Trophoblast cell (in vitro differentiated cells and primary cell): ENCODE data around the gene COL6A3.
A peak's percentile ranks its signal among the peaks of the same experiment; 100 is the strongest.

Experiments
- DNase-seq, 2 donors: peaks; one replicate each; pipeline ENCODE4 v3.0.0-alpha.2; 2016
- H2AFZ ChIP-seq: 2 replicates; pipeline ENCODE4 v1.6.1; 2013; ENCODE audit warnings: low read length, moderate library complexity, mild to moderate bottlenecking; ENCODE audit not compliant: insufficient read depth, poor library complexity
- H2AK5ac ChIP-seq: 2 replicates; pipeline ENCODE4 v1.6.1; 2013; ENCODE audit warnings: mild to moderate bottlenecking, low read length
- H2BK120ac ChIP-seq: 2 replicates; pipeline ENCODE4 v1.6.1; 2013; ENCODE audit warnings: low read length, mild to moderate bottlenecking, moderate library complexity; ENCODE audit not compliant: insufficient read depth, poor library complexity
- H2BK12ac ChIP-seq: 2 replicates; pipeline ENCODE4 v1.6.1; 2013; ENCODE audit warnings: mild to moderate bottlenecking, low read length, moderate library complexity
- H2BK5ac ChIP-seq: 2 replicates; pipeline ENCODE4 v1.6.1; 2013; ENCODE audit warnings: low read length, low read depth, moderate library complexity, mild to moderate bottlenecking; ENCODE audit not compliant: poor library complexity
- H3K14ac ChIP-seq: 2 replicates; pipeline ENCODE4 v1.6.1; 2013; ENCODE audit warnings: mild to moderate bottlenecking, low read length
- H3K18ac ChIP-seq: 2 replicates; pipeline ENCODE4 v1.6.1; 2013; ENCODE audit warnings: mild to moderate bottlenecking, low read length
- H3K23ac ChIP-seq: 2 replicates; pipeline ENCODE4 v1.6.1; 2013; ENCODE audit warnings: low read length
- H3K27ac ChIP-seq: 2 replicates; pipeline ENCODE4 v1.5.1; 2013; ENCODE audit warnings: low read depth, mild to moderate bottlenecking, inconsistent platforms, low read length, moderate library complexity
- H3K27me3 ChIP-seq: 2 replicates; pipeline ENCODE4 v1.6.1; 2013; ENCODE audit warnings: inconsistent platforms, mild to moderate bottlenecking, low read length, moderate library complexity; ENCODE audit not compliant: insufficient read depth
- H3K36me3 ChIP-seq, 2 experiments: 1 replicate in 1 of 2; 2 replicates in 1 of 2; pipeline ENCODE4 v1.6.1; 2013; ENCODE audit warnings: low read length in 2 of 2, mild to moderate bottlenecking in 2 of 2, moderate library complexity in 1 of 2; ENCODE audit not compliant: insufficient read depth in 2 of 2, control insufficient read depth in 1 of 2
- H3K4ac ChIP-seq: 2 replicates; pipeline ENCODE4 v1.6.1; 2013; ENCODE audit warnings: low read depth, mild to moderate bottlenecking, low read length, moderate library complexity
- H3K4me1 ChIP-seq, 2 experiments: 1 replicate in 1 of 2; 2 replicates in 1 of 2; pipeline ENCODE4 v1.6.1; 2013; ENCODE audit warnings: low read length in 2 of 2, mild to moderate bottlenecking in 2 of 2, moderate library complexity in 1 of 2; ENCODE audit not compliant: insufficient read depth in 2 of 2, control insufficient read depth in 1 of 2
- H3K4me2 ChIP-seq: 2 replicates; pipeline ENCODE4 v1.6.1; 2013; ENCODE audit warnings: inconsistent platforms, mild to moderate bottlenecking, low read length, moderate library complexity
- H3K4me3 ChIP-seq: 2 replicates; pipeline ENCODE4 v1.5.1; 2013; ENCODE audit warnings: mild to moderate bottlenecking, low read depth, low read length, inconsistent platforms
- H3K79me1 ChIP-seq: one replicate; pipeline ENCODE4 v1.6.1; 2013; ENCODE audit warnings: low read length
- H3K79me2 ChIP-seq: 2 replicates; pipeline ENCODE4 v1.6.1; 2013; ENCODE audit warnings: low read length, mild to moderate bottlenecking; ENCODE audit not compliant: control insufficient read depth, insufficient read depth, poor library complexity
- H3K9ac ChIP-seq: 2 replicates; pipeline ENCODE4 v1.6.1; 2013; ENCODE audit warnings: mild to moderate bottlenecking, low read length
- H3K9me3 ChIP-seq: 2 replicates; pipeline ENCODE4 v1.6.1; 2013; ENCODE audit warnings: low read depth, mild to moderate bottlenecking, control low read depth, inconsistent platforms, low read length; ENCODE audit not compliant: insufficient read depth
- H4K12ac ChIP-seq: 2 replicates; pipeline ENCODE4 v1.6.1; 2013; ENCODE audit warnings: low read depth, mild to moderate bottlenecking, low read length, moderate library complexity
- H4K8ac ChIP-seq: 2 replicates; pipeline ENCODE4 v1.6.1; 2013; ENCODE audit warnings: low read depth, mild to moderate bottlenecking, low read length, moderate library complexity
- H4K91ac ChIP-seq: one replicate; pipeline ENCODE4 v1.6.1; 2013; ENCODE audit warnings: low read depth, mild to moderate bottlenecking, low read length, moderate library complexity
- WGBS: extraction: QIAGEN DNeasy Blood & Tissue Kit; methylation state at CpG from one replicate; pipeline ENCODE4 v1.1.7; 2013; ENCODE audit warnings: missing lambda C conversion rate; ENCODE audit not compliant: insufficient read length, insufficient coverage; ENCODE audit errors: extremely low coverage; 5-methylcytosine and 5-hydroxymethylcytosine counted together

Gene COL6A3

GRCh38 chr2:237449193-237449881 lies 35.4 kb upstream of the COL6A3 start:
- Histone ChIP-seq H2BK12ac (no peak overlapping the region), H3K4me3 (peak overlapping the region; percentile 19), H3K36me3 (peaks cover 0 to 3% of the 10 kb centered on the region in 2 experiments), H2AFZ (no peak overlapping the region), H4K91ac (no peak overlapping the region), H3K27ac (no peak overlapping the region), H3K9ac (no peak overlapping the region), H2BK5ac (no peak overlapping the region), H3K79me1 (no peaks in the 10 kb centered on the region), H4K8ac (no peak overlapping the region), H3K14ac (no peak overlapping the region), H3K4me2 (no peak overlapping the region), H2AK5ac (no peak overlapping the region), H2BK120ac (no peak overlapping the region), H3K79me2 (no peaks in the 10 kb centered on the region), H3K4ac (no peak overlapping the region), H3K9me3 (peaks cover 3% of the 10 kb centered on the region), H3K27me3 (no peaks in the 10 kb centered on the region), H3K4me1 (peaks cover 2 to 4% of the 10 kb centered on the region in 2 experiments), H4K12ac (no peak overlapping the region), H3K23ac (no peak overlapping the region), H3K18ac (no peak overlapping the region)
- no peak for DNase-seq
- no CpG with 5 or more reads among the region's 13 CpGs for WGBS

- no peak overlapping the region for H2BK5ac ChIP-seq
- peaks cover 0 to 3% of the 10 kb centered on the region in 2 experiments for H3K36me3 ChIP-seq
- no peak overlapping the region for H4K91ac ChIP-seq
- no peak for DNase-seq
- no peak overlapping the region for H3K4ac ChIP-seq
- H3K14ac ChIP-seq, result no peak overlapping the region
- no peak overlapping the region for H2AFZ ChIP-seq
- no peak overlapping the region for H3K27ac ChIP-seq
- no CpG with 5 or more reads among the region's 6 CpGs for WGBS
- H2AK5ac ChIP-seq, result no peak overlapping the region
- H4K8ac ChIP-seq, result no peak overlapping the region
- H3K23ac ChIP-seq, result no peak overlapping the region
- peaks cover 3% of the 10 kb centered on the region for H3K9me3 ChIP-seq
- H3K18ac ChIP-seq, result no peak overlapping the region
- H3K79me2 ChIP-seq, result no peaks in the 10 kb centered on the region
- no peaks in the 10 kb centered on the region for H3K27me3 ChIP-seq
- H4K12ac ChIP-seq, result no peak overlapping the region
- H2BK120ac ChIP-seq, result no peak overlapping the region
- no peak overlapping the region for H2BK12ac ChIP-seq
- no peak overlapping the region for H3K9ac ChIP-seq
- no peaks in the 10 kb centered on the region for H3K79me1 ChIP-seq
- H3K4me2 ChIP-seq, result no peak overlapping the region
- H3K4me1 ChIP-seq, result peaks cover 2 to 4% of the 10 kb centered on the region in 2 experiments
- H3K4me3 ChIP-seq, result no peak overlapping the region
Observed at GRCh38 chr2:237448626-237449025, 34.7 kb upstream of the COL6A3 start.

- DNase-seq, result no peak
- Histone ChIP-seq H3K27me3 (no peaks in the 10 kb centered on the region), H2BK120ac (no peak overlapping the region), H3K14ac (no peak overlapping the region), H3K4me3 (no peak overlapping the region), H4K91ac (no peak overlapping the region), H3K36me3 (peaks cover 0 to 3% of the 10 kb centered on the region in 2 experiments), H3K18ac (no peak overlapping the region), H2AK5ac (no peak overlapping the region), H4K12ac (no peak overlapping the region), H3K9me3 (peaks cover 3% of the 10 kb centered on the region), H3K27ac (no peak overlapping the region), H2BK12ac (no peak overlapping the region), H3K4me1 (peaks cover under 1 to 4% of the 10 kb centered on the region in 2 experiments), H3K4me2 (no peak overlapping the region), H3K9ac (no peak overlapping the region), H2BK5ac (no peak overlapping the region), H3K79me2 (no peaks in the 10 kb centered on the region), H4K8ac (no peak overlapping the region), H3K4ac (no peak overlapping the region), H3K23ac (no peak overlapping the region), H2AFZ (no peak overlapping the region), H3K79me1 (no peaks in the 10 kb centered on the region)
- no CpG with 5 or more reads among the region's 7 CpGs for WGBS
Observed at GRCh38 chr2:237448171-237448570, 34.2 kb upstream of the COL6A3 start.

- no peak overlapping the region for H3K14ac ChIP-seq
- peaks cover 0 to 4% of the 10 kb centered on the region in 2 experiments for H3K4me1 ChIP-seq
- H4K8ac ChIP-seq, result no peak overlapping the region
- no peak overlapping the region for H2BK120ac ChIP-seq
- no CpG with 5 or more reads among the region's 11 CpGs for WGBS
- no peaks in the 10 kb centered on the region for H3K79me1 ChIP-seq
- peaks cover 4% of the 10 kb centered on the region for H3K9me3 ChIP-seq
- no peak overlapping the region for H2BK12ac ChIP-seq
- no peak for DNase-seq
- H2BK5ac ChIP-seq, result no peak overlapping the region
- no peak overlapping the region for H3K27ac ChIP-seq
- no peak overlapping the region for H3K18ac ChIP-seq
- no peaks in the 10 kb centered on the region for H3K79me2 ChIP-seq
- no peak overlapping the region for H4K12ac ChIP-seq
- no peak overlapping the region for H3K4ac ChIP-seq
- peaks cover 0 to 3% of the 10 kb centered on the region in 2 experiments for H3K36me3 ChIP-seq
- no peak overlapping the region for H3K9ac ChIP-seq
- H3K27me3 ChIP-seq, result no peaks in the 10 kb centered on the region
- H2AFZ ChIP-seq, result no peak overlapping the region
- no peak overlapping the region for H3K23ac ChIP-seq
- H3K4me3 ChIP-seq, result no peak overlapping the region
- no peak overlapping the region for H4K91ac ChIP-seq
- no peak overlapping the region for H3K4me2 ChIP-seq
- H2AK5ac ChIP-seq, result no peak overlapping the region
Observed at GRCh38 chr2:237447496-237447895, 33.5 kb upstream of the COL6A3 start.
